HUES64 (cell line): ENCODE measurements around the gene ANKH.

Source experiments
- H3K27ac ChIP-seq: 2 replicates; pipeline ENCODE4 v1.7.0; 2013; ENCODE audit warnings: low read depth, low read length, inconsistent platforms
- H3K27me3 ChIP-seq: 2 replicates; pipeline ENCODE4 v1.6.1; 2013; ENCODE audit warnings: mild to moderate bottlenecking, low read length; ENCODE audit not compliant: insufficient read depth
- H3K36me3 ChIP-seq: 2 replicates; pipeline ENCODE4 v1.6.1; 2013; ENCODE audit warnings: mild to moderate bottlenecking, low read length; ENCODE audit not compliant: insufficient read depth
- H3K4me1 ChIP-seq: 2 replicates; pipeline ENCODE4 v1.6.1; 2013; ENCODE audit warnings: mild to moderate bottlenecking, low read length, moderate library complexity; ENCODE audit not compliant: insufficient read depth
- H3K4me3 ChIP-seq: 2 replicates; pipeline ENCODE4 v1.5.1; 2013; ENCODE audit warnings: mild to moderate bottlenecking, low read length, moderate library complexity
- H3K9ac ChIP-seq: 2 replicates; pipeline ENCODE4 v1.6.1; 2013; ENCODE audit warnings: mild to moderate bottlenecking, low read depth, low read length
- H3K9me3 ChIP-seq: 2 replicates; pipeline ENCODE4 v1.6.1; 2013; ENCODE audit warnings: low read depth, low read length; ENCODE audit not compliant: insufficient read depth
- WGBS: fragments of 150-250, 120-280 bp; methylation state at CpG from one replicate; pipeline ENCODE4 v1.1.7; 2013; ENCODE audit warnings: missing lambda C conversion rate; 5-methylcytosine and 5-hydroxymethylcytosine counted together

ANKH gene

DNA sequence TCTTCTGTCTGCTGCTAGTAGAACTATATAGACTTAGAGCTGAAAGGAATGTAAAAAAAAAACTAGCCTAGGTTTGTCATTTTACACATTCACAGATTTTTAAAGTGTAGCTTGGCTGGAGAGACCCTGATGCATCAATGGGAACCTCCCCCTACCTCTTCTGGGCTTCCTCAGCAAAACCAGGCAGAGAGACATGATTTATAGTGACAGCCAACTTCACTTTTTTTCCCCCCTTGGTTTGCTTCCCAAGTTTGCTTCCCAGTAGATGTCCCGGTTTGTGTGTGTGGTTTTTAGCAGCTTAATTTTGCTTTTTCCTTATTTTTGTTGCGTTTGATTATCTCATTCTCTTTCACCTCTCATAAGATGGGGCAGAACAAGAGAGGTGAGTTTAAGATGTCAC lies 205.2 kb downstream of the ANKH start:
- no peaks in the 10 kb centered on the region for H3K9me3 ChIP-seq
- no peak overlapping the region for H3K27ac ChIP-seq
- H3K4me3 ChIP-seq, result no peak overlapping the region
- H3K27me3 ChIP-seq, result peaks cover 30% of the 10 kb centered on the region
- peaks cover 5% of the 10 kb centered on the region; the same call in 1 of the 2 replicates for H3K36me3 ChIP-seq
- peaks cover 18% of the 10 kb centered on the region for H3K4me1 ChIP-seq
- WGBS, result no CpG with 5 or more reads among the region's 2 CpGs
- no peak overlapping the region for H3K9ac ChIP-seq

DNA sequence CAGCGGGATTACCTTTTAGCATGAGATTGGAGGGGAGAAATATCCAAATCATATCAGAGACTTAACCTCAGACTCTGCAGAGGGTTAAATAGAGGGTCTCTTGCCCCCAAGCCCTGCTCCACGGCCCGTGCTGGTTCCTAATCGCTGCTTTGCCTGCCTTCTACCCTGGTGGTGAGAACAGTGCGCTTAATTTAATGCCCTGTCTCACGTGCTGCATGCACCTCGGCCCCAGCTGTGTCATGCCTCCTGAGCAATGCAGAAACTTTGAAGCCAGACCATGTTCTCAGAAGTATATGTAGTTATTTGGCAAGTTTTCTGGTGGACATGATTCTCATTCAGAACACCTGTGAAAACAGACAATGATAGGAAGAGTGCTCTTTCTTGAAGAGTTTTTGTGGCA lies 205.6 kb downstream of the ANKH start:
- H3K36me3 ChIP-seq, result peaks cover 5% of the 10 kb centered on the region; the same call in 1 of the 2 replicates
- H3K4me3 ChIP-seq, result peak overlapping the region; percentile 56; the same call in 1 of the 2 replicates
- no peak overlapping the region for H3K9ac ChIP-seq
- H3K9me3 ChIP-seq, result no peaks in the 10 kb centered on the region
- no peak overlapping the region for H3K27ac ChIP-seq
- H3K27me3 ChIP-seq, result peaks cover 30% of the 10 kb centered on the region
- WGBS, result 46% methylated on average over 7 of the region's 7 CpGs
- H3K4me1 ChIP-seq, result peaks cover 18% of the 10 kb centered on the region

DNA sequence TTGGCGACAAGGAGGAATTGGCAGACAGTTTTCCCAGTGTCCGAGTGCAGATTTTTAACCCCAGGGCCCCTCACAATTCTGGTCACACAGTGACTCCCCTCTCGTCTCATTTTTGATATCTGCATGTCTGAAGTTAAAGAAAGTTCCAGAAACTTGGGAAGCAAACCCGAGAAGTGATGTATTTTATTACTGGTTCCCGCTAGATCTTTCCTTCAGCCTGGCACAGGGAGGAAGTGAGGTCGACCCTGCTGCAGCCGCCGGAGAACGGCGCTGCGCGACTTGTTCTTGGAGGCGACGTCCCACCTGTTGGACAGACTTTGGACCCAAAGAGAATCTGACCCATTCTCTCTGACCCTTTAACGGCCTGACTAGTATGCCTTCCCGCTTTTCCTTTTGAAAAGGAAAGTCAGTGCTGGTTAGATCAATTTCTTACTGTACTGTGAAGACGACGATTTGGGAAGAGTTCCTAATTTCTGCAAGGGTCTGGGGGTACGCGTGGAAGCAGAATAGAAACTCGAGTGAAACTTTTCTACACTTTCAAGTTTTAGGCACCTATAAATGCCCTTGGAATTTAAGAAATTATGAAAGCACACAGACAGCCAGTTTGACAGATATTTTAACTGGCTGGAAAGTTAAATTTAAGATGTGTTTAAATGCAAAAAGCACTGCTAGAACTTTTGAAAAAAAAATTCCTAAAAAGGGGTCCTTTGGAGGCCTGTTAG lies 206.3 kb downstream of the ANKH start:
- Histone ChIP-seq H3K9ac (peak overlapping the region; percentile 42), H3K36me3 (peaks cover 5% of the 10 kb centered on the region; the same call in 1 of the 2 replicates), H3K4me1 (peaks cover 18% of the 10 kb centered on the region), H3K27ac (no peak overlapping the region), H3K9me3 (no peaks in the 10 kb centered on the region), H3K4me3 (peak overlapping the region; percentile 56), H3K27me3 (peaks cover 30% of the 10 kb centered on the region)
- WGBS, result 10% methylated on average over 21 of the region's 21 CpGs

DNA sequence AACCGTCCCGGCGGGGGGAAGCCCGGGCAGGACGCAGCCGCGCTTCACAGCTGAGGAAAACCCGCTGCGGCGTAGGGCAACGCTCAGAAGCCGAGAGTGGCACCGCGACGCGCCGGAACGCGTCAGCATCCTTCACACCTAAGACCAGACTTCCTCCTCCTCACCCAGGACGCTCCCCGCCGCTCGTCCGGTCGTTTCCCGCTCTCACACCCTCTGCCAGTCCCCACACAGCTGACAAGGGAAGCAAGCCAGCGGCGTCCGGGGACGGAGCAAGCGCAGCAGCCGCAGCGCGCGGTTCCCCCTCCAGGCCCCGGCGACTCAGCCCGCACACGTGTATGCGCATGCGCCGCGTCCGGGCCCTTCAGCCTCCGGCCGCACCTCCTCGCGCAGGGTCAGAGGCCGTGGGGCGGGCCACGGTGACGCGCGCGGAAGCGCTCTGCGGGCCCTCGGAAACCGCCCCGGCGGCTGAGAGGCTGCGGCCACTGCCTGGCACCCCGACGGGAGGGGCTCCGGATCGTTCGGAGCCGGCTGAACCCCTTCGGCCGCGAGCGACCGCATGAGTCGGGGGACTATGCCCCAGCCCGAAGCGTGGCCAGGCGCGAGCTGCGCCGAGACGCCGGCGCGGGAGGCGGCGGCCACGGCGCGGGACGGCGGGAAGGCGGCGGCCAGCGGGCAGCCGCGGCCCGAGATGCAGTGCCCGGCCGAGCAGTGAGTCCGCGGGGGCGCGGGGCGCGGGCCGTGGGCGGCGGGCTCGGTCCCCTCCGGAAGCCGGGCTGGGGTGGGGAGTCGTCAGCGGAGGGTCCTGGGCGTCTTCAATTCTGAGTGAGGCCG lies 207.1 kb downstream of the ANKH start, which contains the start of gene OTULIN:
OTULIN (plus strand) TSS at position 449 of the 831 bp plus-strand sequence; CDS start at position 557, 108 bp downstream.
- Histone ChIP-seq H3K36me3 (peaks cover 5% of the 10 kb centered on the region; the same call in 1 of the 2 replicates), H3K4me3 (peak within 1 kb of the TSS; percentile 56), H3K27ac (no peak within 1 kb of the TSS; the same call in 1 of the 2 replicates), H3K9ac (peak within 1 kb of the TSS; percentile 42), H3K27me3 (peaks cover 30% of the 10 kb centered on the region), H3K4me1 (peaks cover 13% of the 10 kb centered on the region), H3K9me3 (no peaks in the 10 kb centered on the region)
- under 1% methylated on average over 115 of the region's 115 CpGs for WGBS

DNA sequence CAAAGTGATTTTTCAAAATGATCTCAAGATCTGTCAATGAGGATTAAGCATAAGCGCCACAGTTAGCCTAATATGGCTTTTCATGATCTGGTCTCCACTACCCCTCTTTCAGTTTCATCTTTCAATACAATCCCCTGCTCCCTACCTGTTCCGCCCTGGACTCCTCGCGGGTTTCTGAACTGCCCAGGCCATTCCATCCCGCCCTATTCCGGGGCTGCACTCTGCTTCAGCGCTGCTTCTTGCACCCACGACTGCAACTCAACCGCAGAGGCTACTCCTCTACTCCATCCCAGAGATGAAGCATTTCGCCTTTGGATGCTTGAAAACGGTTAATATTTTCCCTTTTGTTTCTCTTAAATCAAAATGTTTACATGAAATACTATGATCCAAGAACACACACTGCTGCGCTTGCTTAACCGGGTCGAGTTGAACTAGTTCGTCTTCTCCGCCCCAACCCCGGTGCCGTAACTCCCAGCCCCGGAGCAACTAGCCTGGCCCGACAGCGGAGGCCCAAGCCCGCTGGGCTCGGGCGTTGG lies 207.8 kb downstream of the ANKH start:
- Histone ChIP-seq H3K36me3 (peaks cover 5% of the 10 kb centered on the region; the same call in 1 of the 2 replicates), H3K9ac (peak overlapping the region; percentile 42), H3K4me1 (peaks cover 13% of the 10 kb centered on the region), H3K9me3 (no peaks in the 10 kb centered on the region), H3K4me3 (peak overlapping the region; percentile 56), H3K27me3 (peaks cover 30% of the 10 kb centered on the region), H3K27ac (no peak overlapping the region)
- 10% methylated on average over 24 of the region's 24 CpGs for WGBS

DNA sequence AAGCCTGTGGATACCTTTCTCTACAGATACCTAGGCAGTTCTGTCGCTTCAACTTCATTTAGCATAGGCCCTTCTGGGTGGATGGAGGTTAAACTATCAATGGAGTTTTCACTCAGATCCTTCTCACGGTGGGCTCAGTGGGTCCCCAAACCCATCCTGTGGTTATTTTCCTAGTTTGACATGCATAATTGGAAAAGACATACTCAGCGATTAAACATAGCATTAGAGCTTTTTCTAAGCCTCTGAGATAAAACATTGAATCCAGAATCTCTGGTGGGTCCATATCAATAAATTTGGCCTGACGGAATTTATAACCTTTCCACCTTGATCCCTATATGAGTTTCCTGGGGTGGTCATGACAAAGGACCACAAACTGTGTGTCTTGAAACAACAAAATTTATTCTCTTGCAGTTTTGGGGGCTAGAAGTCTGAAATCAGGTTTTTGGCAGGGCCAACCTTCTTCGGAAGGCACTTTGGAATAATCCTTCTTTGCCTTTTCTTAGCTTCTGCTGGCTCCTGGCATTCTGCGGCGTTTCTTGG lies 208.8 kb downstream of the ANKH start:
- Histone ChIP-seq H3K27me3 (peaks cover 30% of the 10 kb centered on the region), H3K4me3 (no peak overlapping the region), H3K9me3 (no peaks in the 10 kb centered on the region), H3K36me3 (no peaks in the 10 kb centered on the region), H3K9ac (no peak overlapping the region), H3K4me1 (peaks cover 13% of the 10 kb centered on the region), H3K27ac (no peak overlapping the region)
- 95% methylated on average over 7 of the region's 7 CpGs for WGBS

DNA sequence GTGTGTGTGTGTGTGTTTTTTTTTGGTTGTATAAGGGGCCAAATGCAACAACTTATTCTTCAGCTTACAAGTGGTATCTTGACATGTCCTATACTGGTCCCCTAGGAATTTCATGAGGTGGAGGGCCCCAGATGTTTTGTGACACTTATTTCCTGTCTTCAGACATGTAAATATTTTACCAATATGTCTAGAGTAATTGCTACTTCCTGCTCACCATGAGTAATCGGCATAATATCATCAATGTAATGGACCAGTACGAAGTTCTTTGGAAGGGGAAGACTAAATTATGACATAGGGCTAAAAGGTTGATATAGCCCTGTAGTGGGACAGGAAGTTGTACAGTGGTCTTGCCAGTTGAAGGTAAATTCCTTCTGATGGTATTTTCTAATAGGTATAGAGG lies 210.7 kb downstream of the ANKH start:
- H3K36me3 ChIP-seq, result no peaks in the 10 kb centered on the region
- peaks cover 25% of the 10 kb centered on the region for H3K27me3 ChIP-seq
- H3K4me3 ChIP-seq, result no peak overlapping the region
- H3K27ac ChIP-seq, result no peak overlapping the region
- H3K9me3 ChIP-seq, result no peaks in the 10 kb centered on the region
- H3K4me1 ChIP-seq, result peaks cover 12% of the 10 kb centered on the region
- WGBS, result 90% methylated on average over 2 of the region's 2 CpGs
- no peak overlapping the region for H3K9ac ChIP-seq

DNA sequence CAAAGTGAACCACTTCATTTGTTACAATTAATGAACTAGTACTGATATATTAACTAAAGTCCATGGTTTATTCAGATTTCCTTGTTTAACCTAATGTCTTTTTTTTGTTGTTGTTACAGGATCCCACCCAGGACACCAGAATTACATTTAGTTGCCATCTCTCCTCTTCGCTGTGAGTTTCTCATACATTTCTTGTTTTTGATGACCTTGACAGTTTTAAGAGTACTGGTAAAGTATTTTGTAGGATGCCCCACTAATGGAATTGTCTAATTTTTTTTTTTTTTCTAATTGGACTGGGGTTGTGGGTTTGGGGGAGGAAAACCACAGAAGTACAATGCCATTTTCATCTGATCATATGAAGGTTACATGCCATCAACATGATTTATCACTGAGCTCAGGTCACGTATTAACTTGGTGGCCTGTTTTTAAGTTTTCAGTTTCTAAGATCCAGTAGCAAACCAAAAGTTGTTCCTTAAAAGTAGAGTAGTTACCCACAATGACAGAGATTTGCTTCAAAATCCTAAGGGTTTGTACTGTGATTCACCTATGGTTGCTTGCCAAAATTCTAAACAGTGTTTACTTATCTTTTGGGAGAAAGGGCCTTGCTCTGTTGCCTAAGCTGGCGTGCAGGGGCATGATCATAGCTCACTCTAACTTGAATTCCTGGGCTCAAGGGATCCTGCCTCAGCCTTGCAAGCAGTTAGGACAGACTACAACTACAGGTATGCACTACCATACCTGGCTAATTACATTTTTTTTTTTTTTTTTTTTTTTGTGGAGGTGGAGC lies 211.6 kb downstream of the ANKH start:
- Histone ChIP-seq H3K4me3 (no peak overlapping the region), H3K27ac (no peak overlapping the region), H3K4me1 (peaks cover 6% of the 10 kb centered on the region; the same call in 1 of the 2 replicates), H3K36me3 (no peaks in the 10 kb centered on the region), H3K9me3 (no peaks in the 10 kb centered on the region), H3K9ac (no peak overlapping the region), H3K27me3 (peaks cover 17% of the 10 kb centered on the region)
- 89% methylated on average over 3 of the region's 3 CpGs for whole genome bisulfite sequencing

DNA sequence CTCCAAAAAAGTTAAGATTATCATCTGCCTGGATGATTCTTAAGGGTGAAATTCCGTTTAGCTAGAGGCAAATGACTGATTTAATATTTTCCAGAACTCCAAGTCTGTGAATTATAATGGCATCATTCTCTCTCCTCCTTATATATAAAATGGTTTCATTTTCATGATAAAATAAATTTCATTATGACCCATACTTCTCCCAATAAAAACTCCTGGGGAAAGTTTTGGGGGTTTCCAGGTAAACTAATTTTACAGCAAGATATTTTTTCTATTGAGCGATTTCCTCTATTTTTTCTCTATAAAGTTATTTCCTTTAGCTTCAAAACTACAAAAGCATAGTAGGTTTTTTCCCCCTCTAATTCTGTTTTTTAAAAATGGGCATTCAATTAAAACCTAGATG lies 214.7 kb downstream of the ANKH start:
- no peak overlapping the region for H3K4me3 ChIP-seq
- no peaks in the 10 kb centered on the region for H3K4me1 ChIP-seq
- no peaks in the 10 kb centered on the region for H3K27me3 ChIP-seq
- no peak overlapping the region for H3K27ac ChIP-seq
- WGBS, result no CpG with 5 or more reads among the region's 2 CpGs
- no peak overlapping the region for H3K9ac ChIP-seq
- no peaks in the 10 kb centered on the region for H3K9me3 ChIP-seq
- H3K36me3 ChIP-seq, result no peaks in the 10 kb centered on the region

DNA sequence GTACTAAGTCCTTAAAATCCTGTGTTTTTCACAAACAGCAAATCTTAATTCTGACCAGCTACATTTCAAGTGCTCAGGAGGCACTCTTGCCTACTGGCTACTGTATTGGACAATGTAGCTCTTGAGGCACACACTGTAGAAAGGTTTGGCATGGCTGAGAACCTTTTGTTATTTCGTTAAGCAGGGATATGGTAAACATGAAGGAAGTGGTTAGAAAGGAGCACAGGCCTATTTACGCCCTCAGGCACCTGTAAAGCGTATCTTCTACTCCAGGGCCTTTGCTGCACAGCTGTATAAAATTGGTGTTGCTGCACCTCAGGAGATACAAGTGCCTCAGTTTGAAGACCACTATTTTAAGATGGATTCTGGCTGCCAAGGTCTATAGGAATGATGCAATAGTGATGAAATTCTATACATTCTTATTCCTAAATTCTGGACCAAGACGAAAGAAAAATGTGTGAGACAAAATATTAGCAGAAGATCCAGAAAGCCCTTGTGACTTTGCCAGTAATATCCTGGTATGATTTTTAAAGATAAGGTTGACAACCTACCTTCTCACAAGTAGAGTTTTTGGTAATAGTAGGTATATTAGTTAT lies 216.3 kb downstream of the ANKH start:
- no peaks in the 10 kb centered on the region for H3K9me3 ChIP-seq
- no peak overlapping the region for H3K9ac ChIP-seq
- H3K4me1 ChIP-seq, result no peaks in the 10 kb centered on the region
- H3K36me3 ChIP-seq, result no peaks in the 10 kb centered on the region
- H3K4me3 ChIP-seq, result no peak overlapping the region
- H3K27ac ChIP-seq, result no peak overlapping the region
- no peaks in the 10 kb centered on the region for H3K27me3 ChIP-seq
- WGBS, result 80% methylated on average over 3 of the region's 4 CpGs
